HG02938 (cell line): ENCODE results near the gene PLAGL1.

Experiments used
- ATAC-seq: cut with Tn5 transposase; IDR thresholded peaks from one replicate; pipeline ENCODE4 v1.9.1; 2021; ENCODE audit warnings: mild to moderate bottlenecking, moderate library complexity; ENCODE audit not compliant: unreplicated experiment

PLAGL1 gene

GRCh38 chr6:143967706-143968376, 40.2 kb downstream of the PLAGL1 start:
- ATAC-seq = no peak

- no peak for ATAC-seq
Measured at GRCh38 chr6:143966312-143966711, 41.7 kb downstream of the PLAGL1 start.

DNA sequence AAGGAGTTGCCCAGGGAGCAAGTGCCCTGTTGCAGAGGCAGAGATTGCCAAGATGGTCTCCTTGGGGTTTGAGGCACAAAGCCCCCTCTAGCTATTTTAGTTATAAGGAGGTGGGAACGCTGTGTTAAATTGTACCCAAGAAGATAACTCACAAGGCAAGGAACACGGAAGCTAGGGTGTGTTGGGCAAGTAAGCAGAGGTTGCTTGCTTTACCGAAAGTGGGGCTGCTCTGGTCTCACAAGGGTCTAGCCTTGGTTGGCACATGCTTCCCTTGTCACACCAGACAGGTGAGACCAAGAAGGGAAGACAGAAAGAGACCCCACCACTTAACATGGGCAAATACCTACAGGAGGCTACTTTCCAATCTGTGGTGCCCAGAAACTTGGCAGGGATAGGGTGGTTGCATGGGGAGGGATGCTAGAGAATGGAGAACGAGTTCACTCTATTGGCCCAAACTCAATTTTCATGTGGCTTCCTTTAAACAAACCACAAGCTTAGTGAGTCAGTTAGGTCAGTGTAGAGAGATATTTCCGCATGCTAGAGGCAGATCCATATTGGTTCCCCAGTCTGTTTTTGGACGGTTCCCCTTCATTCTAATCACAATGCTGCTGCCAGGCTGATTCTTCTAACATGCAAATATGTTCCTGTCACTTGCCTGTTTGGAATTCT, 42.4 kb downstream of the PLAGL1 start:
- ATAC-seq = no peak

DNA sequence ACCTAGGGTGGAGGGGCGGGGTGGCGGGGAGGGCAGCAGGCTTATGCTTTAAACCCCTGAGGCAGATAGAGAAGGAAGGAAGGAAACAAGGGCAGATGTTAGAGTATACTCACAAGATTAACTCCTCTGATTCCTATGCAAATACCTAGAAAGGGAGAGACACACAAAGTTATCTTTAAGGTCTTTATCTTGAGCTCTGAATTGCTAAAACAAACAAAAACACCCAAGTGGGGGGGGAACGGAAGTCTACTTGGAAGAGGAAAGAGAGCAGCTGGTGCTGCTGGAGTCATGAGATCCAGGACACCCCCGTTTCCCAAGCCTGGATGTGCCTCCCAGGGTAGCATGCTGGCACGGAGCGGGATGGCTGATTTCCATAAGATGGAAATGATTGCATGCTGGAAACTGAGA, 43.4 kb downstream of the PLAGL1 start:
- no peak for ATAC-seq

- no peak for ATAC-seq
Measured at GRCh38 chr6:143963158-143963919, 44.7 kb downstream of the PLAGL1 start.

DNA sequence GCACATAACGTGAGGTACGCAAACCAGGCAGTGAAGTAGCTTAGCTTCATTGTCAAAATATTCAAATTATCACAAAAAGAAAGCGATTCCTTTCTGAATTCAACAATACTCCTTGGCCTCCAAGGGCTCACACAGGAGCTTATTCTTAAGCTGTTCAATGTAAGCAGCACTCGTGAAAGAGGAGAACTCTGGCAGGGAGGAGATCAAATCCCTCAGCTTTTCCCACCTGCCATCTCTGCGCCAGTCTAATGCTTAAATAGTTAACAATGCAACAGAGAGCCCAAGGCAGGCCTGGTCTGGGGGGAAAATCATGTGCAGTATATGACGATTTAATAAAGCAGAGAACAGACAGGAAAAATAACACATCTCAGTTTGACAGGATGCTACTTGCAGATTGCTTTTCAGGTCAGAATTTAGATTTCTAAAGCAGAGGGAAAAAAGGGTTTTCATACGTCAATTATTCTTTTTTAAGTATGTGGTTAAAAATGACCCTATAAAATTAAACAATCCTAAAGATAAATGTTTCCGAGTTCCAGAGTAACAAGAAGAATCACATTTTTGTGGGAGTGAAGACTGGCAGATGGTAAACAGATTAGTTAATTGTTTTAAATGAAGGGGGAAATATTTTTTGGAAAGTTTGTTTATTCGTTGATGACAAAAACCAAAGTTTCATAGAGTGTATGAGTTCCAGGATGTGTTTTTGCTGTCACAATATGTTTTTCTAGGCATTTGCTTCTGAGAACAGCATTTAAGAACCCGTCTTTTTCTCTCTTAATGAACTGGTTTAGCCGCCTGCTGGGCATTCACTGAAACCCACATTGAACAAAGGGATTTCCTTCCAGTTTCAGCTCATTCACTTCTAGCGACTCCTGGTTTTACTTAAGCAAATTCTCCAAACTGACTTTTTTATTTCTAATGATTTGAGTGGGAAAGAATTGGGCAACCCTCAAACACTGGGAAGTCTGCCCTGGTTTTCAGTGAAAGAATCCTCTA, 45.9 kb downstream of the PLAGL1 start:
- ATAC-seq = no peak

- ATAC-seq = no peak
Measured at GRCh38 chr6:143961066-143961465, 47.0 kb downstream of the PLAGL1 start.

DNA sequence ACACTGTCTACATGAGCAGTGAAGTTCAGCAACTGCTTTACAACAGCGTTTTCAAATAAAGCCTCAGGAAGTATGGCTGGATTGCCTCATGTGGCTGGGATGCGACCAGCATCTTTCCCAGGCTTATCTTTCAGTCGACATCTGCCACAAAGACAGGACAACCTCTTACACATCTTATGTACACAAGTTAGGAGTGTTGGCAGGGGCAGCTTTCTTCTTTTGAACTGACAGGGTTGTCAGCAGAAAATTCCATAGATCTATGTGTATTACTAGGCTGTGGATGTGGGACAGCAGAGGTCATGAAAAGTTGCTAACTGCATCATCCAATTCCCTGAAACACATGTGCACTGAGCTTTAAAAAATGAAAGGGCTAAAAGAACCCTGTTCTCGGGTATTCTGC, 48.1 kb downstream of the PLAGL1 start:
- no peak for ATAC-seq

GRCh38 chr6:143958839-143959399, 49.1 kb downstream of the PLAGL1 start:
- no peak for ATAC-seq

DNA sequence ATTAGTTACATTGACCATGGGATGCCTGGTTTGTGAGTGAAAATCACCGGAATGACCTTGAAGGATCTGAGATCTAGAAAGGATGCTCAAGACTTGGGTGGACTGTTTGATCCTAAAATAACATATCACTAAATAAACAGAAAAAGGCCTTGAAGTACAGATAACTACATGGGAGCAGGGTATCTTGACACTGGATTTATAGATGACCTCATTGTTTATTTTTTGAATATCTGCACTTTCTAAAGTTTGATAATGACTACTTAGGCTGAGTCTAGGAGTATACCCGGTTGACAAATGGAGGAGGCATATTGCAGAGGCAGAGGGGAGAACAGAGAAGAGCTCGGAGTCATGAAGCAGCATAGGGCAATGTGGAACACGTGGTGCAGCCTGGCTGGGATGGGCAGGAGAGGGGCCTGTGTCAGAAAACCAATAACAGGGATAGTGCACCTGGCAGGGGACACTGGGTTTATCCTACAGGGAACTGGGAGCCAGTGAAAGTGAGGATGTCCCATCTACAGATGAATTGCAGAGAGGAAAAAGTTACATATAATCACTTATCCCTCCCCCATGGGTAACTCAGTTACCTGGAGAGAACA, 50.3 kb downstream of the PLAGL1 start:
- no peak for ATAC-seq

DNA sequence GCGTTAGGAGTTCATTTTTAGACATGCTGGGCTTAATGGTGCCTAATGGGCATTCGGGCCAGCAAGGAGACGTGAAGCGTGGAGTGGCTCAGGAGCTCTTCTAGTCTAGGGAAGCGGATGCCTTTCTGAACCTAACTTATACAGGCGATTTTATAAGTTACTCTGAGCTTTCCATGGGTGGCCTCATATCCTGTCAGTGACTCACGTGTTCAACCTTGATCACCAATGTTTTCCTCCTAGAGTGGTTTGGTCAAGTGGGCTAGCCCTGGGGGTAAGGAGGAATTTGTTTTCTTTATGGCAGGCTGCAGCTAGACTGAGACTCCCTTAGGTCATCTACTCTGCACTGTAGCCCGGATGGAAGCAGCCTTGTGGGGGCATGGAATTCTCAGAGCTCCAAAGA, 52.1 kb downstream of the PLAGL1 start:
- ATAC-seq = no peak

GRCh38 chr6:143953922-143954321, 54.1 kb downstream of the PLAGL1 start:
- no peak for ATAC-seq

GRCh38 chr6:143952947-143953701, 54.9 kb downstream of the PLAGL1 start:
- ATAC-seq = no peak

DNA sequence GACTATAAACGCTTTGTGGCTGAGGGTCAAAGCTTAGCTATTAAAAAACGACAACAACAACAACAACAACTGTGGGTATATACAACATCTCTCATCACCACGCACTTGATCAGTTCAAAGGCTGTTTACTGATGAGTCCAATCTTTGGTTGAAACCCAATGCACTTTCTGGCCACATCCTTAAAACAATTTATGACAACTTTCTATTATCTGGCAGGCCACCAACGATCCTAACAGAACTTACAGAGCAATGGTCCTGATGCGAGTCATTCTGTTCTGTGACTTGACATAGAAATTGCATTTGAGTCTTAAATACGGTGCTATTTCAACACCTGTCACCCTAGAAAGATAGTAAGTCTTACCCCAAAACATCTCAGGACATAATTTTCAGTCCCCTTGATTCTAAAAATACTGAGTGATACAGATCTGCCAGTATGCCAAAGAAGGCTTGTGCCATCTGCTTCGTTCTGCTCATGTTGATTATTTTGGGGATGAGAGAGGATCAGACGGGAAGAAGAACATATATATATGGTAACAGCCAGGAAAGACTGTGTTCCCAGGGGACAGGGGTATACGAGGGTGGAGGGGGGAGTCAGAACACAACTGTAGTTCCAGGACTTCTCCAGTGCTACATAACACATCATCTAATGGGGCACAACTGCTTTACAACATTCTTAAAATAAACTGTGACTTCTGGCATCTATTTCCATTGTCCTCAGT, 55.8 kb downstream of the PLAGL1 start:
- ATAC-seq = no peak

- ATAC-seq = no peak
Measured at GRCh38 chr6:143950875-143951274, 57.2 kb downstream of the PLAGL1 start.

- no peak for ATAC-seq
Measured at GRCh38 chr6:143949962-143950361, 58.1 kb downstream of the PLAGL1 start.

- ATAC-seq = no peak
Measured at GRCh38 chr6:143949535-143949934, 58.5 kb downstream of the PLAGL1 start.

- ATAC-seq = no peak
Measured at GRCh38 chr6:143948208-143948607, 59.9 kb downstream of the PLAGL1 start.
